ENCODE results near the gene HEG1. TPM values are rescaled to one million over a fixed set of nuclear protein-coding genes. Genes with fewer than 3 reads are reported as not detected.

HEG1 gene
- total RNA-seq, 4 donors from 2014 or later, result 13.6 to 22.7 (median 16.8) TPM

GRCh38 chr3:125005676-125006075 is 50.1 kb downstream of the HEG1 start:
- no peak overlapping the region for H3K4me3 ChIP-seq (ENCODE audit: low read depth, poor library complexity, severe bottlenecking)
- WGBS, 2 donors, result 93 to 95% methylated on average over 5 of the region's 5 CpGs
- intact Hi-C loops (cut with DNase I; ENCODE audit: low total_unique reads), result no loop called here
- TF ChIP-seq CTCF (IDR thresholded peaks at IDR 0.05) (no peak), POLR2A (IDR thresholded peaks at IDR 0.05) (no peak)
- DNase-seq (ENCODE audit: low spot score in 2 of 2), result no peak

- H3K4me3 ChIP-seq (ENCODE audit: low read depth, poor library complexity, severe bottlenecking), result no peak overlapping the region
- no peak for TF ChIP-seq POLR2A (IDR thresholded peaks at IDR 0.05)
- TF ChIP-seq CTCF (IDR thresholded peaks at IDR 0.05), result no peak
- intact Hi-C loops (cut with DNase I; ENCODE audit: low total_unique reads), result no loop called here
- WGBS, 2 donors, result 90 to 93% methylated on average over 4 of the region's 4 CpGs
- no peak for DNase-seq (ENCODE audit: low spot score in 2 of 2)
Measured at GRCh38 chr3:125005222-125005621, 50.6 kb downstream of the HEG1 start.

GRCh38 chr3:125003859-125004595 is 51.8 kb downstream of the HEG1 start:
- TF ChIP-seq CTCF (IDR thresholded peaks at IDR 0.05) (no peak), POLR2A (IDR thresholded peaks at IDR 0.05) (no peak)
- 89 to 93% methylated on average over 10 of the region's 10 CpGs for WGBS, 2 donors
- no peak overlapping the region for H3K4me3 ChIP-seq (ENCODE audit: low read depth, poor library complexity, severe bottlenecking)
- intact Hi-C loops (cut with DNase I; ENCODE audit: low total_unique reads), result no loop called here
- DNase-seq (ENCODE audit: low spot score in 2 of 2), result no peak

- TF ChIP-seq CTCF (IDR thresholded peaks at IDR 0.05) (no peak), POLR2A (IDR thresholded peaks at IDR 0.05) (no peak)
- WGBS, 2 donors, result 50 to 61% methylated on average over 7 of the region's 7 CpGs
- intact Hi-C loops (cut with DNase I; ENCODE audit: low total_unique reads), result no loop called here
- no peak overlapping the region for H3K4me3 ChIP-seq (ENCODE audit: low read depth, poor library complexity, severe bottlenecking)
- no peak for DNase-seq (ENCODE audit: low spot score in 2 of 2)
Measured at GRCh38 chr3:125003369-125003853, 52.4 kb downstream of the HEG1 start.

DNA sequence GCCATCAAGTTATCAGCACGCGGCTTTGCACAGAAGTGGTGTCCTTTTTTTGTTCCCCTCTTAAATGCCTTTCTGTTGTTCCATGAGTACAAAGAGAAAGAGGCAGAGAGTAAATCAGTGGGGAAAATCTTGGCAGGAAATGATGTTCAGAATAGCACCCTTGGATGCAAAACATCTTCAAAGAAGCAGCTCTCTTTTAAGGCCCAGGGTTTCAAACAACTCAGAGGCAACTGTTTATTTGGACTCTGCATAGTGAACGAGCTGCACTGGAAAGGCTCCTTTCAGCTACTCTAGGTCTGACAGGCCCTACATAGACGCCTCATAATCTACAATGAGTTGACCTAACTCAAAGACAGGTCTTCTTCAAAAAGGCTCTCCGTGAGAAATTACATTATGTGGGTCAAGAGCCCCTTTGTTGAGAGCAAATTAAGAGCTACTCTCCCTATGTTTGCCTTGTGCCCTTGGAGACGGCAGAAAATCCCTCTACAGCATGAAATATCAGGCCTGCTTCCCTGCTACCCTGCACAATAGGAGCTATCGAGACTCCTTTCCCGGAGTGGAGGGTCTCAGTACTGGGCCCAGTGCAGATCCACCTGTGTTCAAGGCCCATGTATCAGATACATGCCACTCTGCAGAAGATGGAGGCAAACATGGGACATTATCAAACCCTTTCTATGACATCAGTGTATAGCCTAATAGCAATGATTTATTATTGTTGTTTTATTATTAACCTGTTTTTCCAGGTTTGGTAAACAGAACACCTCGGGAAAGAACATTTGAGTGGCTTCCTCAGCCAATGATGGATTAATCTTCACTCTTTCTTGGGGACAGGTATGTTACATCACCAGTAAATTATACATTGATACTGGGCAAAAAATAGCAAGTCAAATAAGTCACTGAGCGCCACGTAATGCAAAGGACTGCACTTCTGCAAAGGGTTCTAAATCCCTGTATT is 53.1 kb downstream of the HEG1 start:
- 76% methylated on average over 11 of the region's 11 CpGs for WGBS, 2 donors
- no peak for DNase-seq (ENCODE audit: low spot score in 2 of 2)
- no peak overlapping the region for H3K4me3 ChIP-seq (ENCODE audit: low read depth, poor library complexity, severe bottlenecking)
- intact Hi-C loops (cut with DNase I; ENCODE audit: low total_unique reads), result no loop called here
- TF ChIP-seq POLR2A (IDR thresholded peaks at IDR 0.05) (no peak), CTCF (IDR thresholded peaks at IDR 0.05) (no peak)

Data from lower leg skin (tissue), 4 donors.